PC-3 (cell line): ENCODE measurements around the gene JARID2. TPM values are rescaled to one million over a fixed set of nuclear protein-coding genes. Genes with fewer than 3 reads are reported as not detected.

Source experiments
- ATAC-seq: fragments of 200-7000 bp; cut with Tn5 transposase; 2 replicates; pipeline ENCODE4 v1.9.1; 2020; ENCODE audit warnings: mild to moderate bottlenecking, moderate library complexity
- BruUV-seq: library from RNA; stranded (reverse); fragments of 400-500 nt; replicated peaks from 2 replicates; lab custom pipeline; 2021; lab: Mats Ljungman, UMichigan
- CTCF ChIA-PET: fragments of 300-600 bp; sonication (Branson Sonifier 250); formaldehyde crosslinking; loops from one replicate; lab custom pipeline; 2022; ENCODE audit warnings: antibody characterized with exemption; lab: Charles Lee
- POLR2A ChIA-PET: fragments of 300-600 bp; sonication (Branson Sonifier 250); formaldehyde crosslinking; loops from one replicate; lab custom pipeline; 2022; ENCODE audit warnings: antibody characterized with exemption; ENCODE audit not compliant: unreplicated experiment; lab: Charles Lee
- DNase-seq: peaks from one replicate; pipeline ENCODE4 v3.0.0-alpha.2; 2015
- H2AFZ ChIP-seq: fragments of 300-600 bp; sonication (generic); 2 replicates; pipeline ENCODE4 v1.6.0; 2016; ENCODE audit warnings: antibody characterized with exemption, low read length
- H3F3A ChIP-seq: fragments of 300-600 bp; sonication (generic); one replicate; pipeline ENCODE4 v1.6.0; 2017; ENCODE audit warnings: antibody characterized with exemption, low read length, control low read depth, mild to moderate bottlenecking; ENCODE audit not compliant: unreplicated experiment
- H3K27ac ChIP-seq: fragments of 300-600 bp; sonication (generic); 2 replicates; pipeline ENCODE4 v1.5.1; 2016; ENCODE audit warnings: mild to moderate bottlenecking, low read length
- H3K27me3 ChIP-seq: fragments of 300-600 bp; sonication (generic); 2 replicates; pipeline ENCODE4 v1.6.1; 2016; ENCODE audit warnings: low read length, mixed read lengths
- H3K36me3 ChIP-seq: fragments of 300-600 bp; sonication (generic); 2 replicates; pipeline ENCODE4 v1.6.1; 2016; ENCODE audit warnings: low read depth, mixed run types, low read length, mixed read lengths
- H3K4me1 ChIP-seq: fragments of 300-600 bp; sonication (generic); 2 replicates; pipeline ENCODE4 v1.5.1; 2016; ENCODE audit warnings: low read length; ENCODE audit not compliant: insufficient read depth
- H3K4me2 ChIP-seq: fragments of 300-600 bp; sonication (generic); 2 replicates; pipeline ENCODE4 v1.6.0; 2016; ENCODE audit warnings: low read length
- H3K4me3 ChIP-seq: fragments of 300-600 bp; sonication (generic); 2 replicates; pipeline ENCODE4 v1.5.1; 2016; ENCODE audit warnings: mild to moderate bottlenecking, low read length, mixed read lengths
- H3K79me2 ChIP-seq: fragments of 300-600 bp; sonication (generic); 2 replicates; pipeline ENCODE4 v1.6.1; 2017; ENCODE audit warnings: low read length, mixed read lengths
- H3K9ac ChIP-seq: fragments of 300-600 bp; sonication (generic); 2 replicates; pipeline ENCODE4 v1.6.0; 2016; ENCODE audit warnings: mild to moderate bottlenecking, low read length
- H3K9me2 ChIP-seq: fragments of 300-600 bp; sonication (generic); replicated peaks from 2 replicates; pipeline ENCODE4 v1.6.1; 2016; ENCODE audit warnings: mixed run types, low read length, mixed read lengths
- H3K9me3 ChIP-seq: fragments of 300-600 bp; sonication (generic); 2 replicates; pipeline ENCODE4 v1.6.1; 2016; ENCODE audit warnings: low read length, mixed read lengths
- H4K20me1 ChIP-seq: fragments of 300-600 bp; sonication (generic); 2 replicates; pipeline ENCODE4 v1.6.1; 2016; ENCODE audit warnings: low read length, mixed read lengths
- CTCF ChIP-seq: fragments of 300-600 bp; sonication (generic); conservative IDR thresholded peaks from 2 replicates; pipeline ENCODE4 v1.5.1; 2017; ENCODE audit warnings: antibody characterized with exemption, low read depth, mild to moderate bottlenecking, low read length
- EZH2 ChIP-seq: fragments of 300-600 bp; sonication (generic); IDR thresholded peaks from one replicate; pipeline ENCODE4 v1.6.1; 2017; ENCODE audit warnings: antibody characterized with exemption, mild to moderate bottlenecking, low read length; ENCODE audit not compliant: unreplicated experiment
- EZH2phosphoT487 ChIP-seq: fragments of 300-600 bp; sonication (generic); IDR thresholded peaks from 2 replicates; pipeline ENCODE4 v1.6.1; 2018; ENCODE audit warnings: mild to moderate bottlenecking, antibody characterized with exemption, low read length, borderline replicate concordance
- intact Hi-C: fragments of 100-400 bp; cut with micrococcal nuclease; formaldehyde crosslinking; loops from 2 replicates; pipeline ENCODE4 v1.9.0; 2023
- total RNA-seq: library from RNA; depleted of rRNA; stranded (reverse); fragments of >200 nt; gene quantifications from 2 replicates; pipeline ENCODE4 v1.2.3, GENCODE V29; 2014

JARID2 gene
- total RNA-seq, 1 experiment from 2014 or later: 11.0 TPM

DNA sequence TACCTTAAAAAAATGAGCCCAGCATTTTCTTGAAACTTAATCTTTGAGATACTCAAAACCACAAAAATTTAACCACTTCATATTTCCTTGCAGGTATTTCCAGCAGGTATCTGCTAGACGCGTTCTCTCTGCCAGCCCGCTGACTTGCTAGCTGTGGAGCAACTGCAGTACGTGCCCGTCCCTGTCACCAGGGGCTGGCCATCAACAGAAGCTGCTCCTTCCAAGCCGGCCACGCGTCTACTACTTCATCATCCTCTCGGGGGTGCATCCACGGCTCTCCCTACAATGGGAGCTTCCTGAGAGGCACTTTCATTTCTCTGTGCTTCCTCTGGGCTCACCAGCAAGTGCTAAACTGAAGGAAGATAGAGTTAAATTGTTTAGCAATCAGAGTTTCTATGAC, 284.5 kb downstream of the JARID2 start:
- Histone ChIP-seq H4K20me1 (no peaks in the 10 kb centered on the region), H3K9me2 (no peaks in the 10 kb centered on the region), H3K9me3 (no peaks in the 10 kb centered on the region), H3K4me3 (no peak overlapping the region), H3K4me2 (no peak overlapping the region), H3K27me3 (no peaks in the 10 kb centered on the region), H3F3A (no peaks in the 10 kb centered on the region), H3K79me2 (no peaks in the 10 kb centered on the region), H3K9ac (no peak overlapping the region), H3K27ac (no peak overlapping the region), H2AFZ (no peak overlapping the region), H3K36me3 (no peaks in the 10 kb centered on the region; the same call in 1 of the 2 replicates), H3K4me1 (no peaks in the 10 kb centered on the region)
- no peak for DNase-seq
- no TSS peak for BruUV-seq
- POLR2A ChIA-PET: no interaction called here
- ATAC-seq: no peak
- TF ChIP-seq EZH2phosphoT487 (no peak), EZH2 (no peak), CTCF (no peak)
- CTCF ChIA-PET: no interaction called here
- intact Hi-C loops: no loop called here

DNA sequence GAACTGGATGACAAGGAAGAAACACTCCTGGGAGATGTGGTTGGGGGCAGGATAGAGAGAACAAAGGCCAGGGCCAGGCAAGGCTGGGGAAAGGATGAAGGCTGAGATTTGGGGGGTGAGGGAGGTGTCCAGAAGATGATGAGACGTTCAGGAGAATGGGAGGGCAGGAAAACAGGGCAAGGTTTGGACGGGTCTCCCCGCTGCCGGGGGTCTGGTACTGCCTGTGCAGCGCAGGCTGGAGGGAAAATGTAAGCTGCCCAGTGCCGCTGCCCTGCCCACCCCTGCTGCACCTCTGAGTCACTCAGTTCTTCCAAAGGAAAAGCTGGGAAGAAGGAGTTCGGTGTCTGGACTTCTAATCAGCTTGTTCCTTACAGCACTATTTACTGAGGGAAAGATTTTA, 286.1 kb downstream of the JARID2 start:
- H3K9me2 ChIP-seq: no peaks in the 10 kb centered on the region
- no peaks in the 10 kb centered on the region for H3F3A ChIP-seq
- no peak for ATAC-seq
- H3K4me3 ChIP-seq: no peak overlapping the region
- H3K4me1 ChIP-seq: no peaks in the 10 kb centered on the region
- no peaks in the 10 kb centered on the region for H3K9me3 ChIP-seq
- DNase-seq: no peak
- TF ChIP-seq EZH2 (no peak), CTCF (no peak), EZH2phosphoT487 (no peak)
- H3K27ac ChIP-seq: no peak overlapping the region
- no peaks in the 10 kb centered on the region for H4K20me1 ChIP-seq
- no peaks in the 10 kb centered on the region; the same call in 1 of the 2 replicates for H3K36me3 ChIP-seq
- CTCF ChIA-PET: no interaction called here
- POLR2A ChIA-PET: no interaction called here
- BruUV-seq: no TSS peak
- intact Hi-C loops: no loop called here
- no peak overlapping the region for H3K9ac ChIP-seq
- H3K4me2 ChIP-seq: no peak overlapping the region
- H3K79me2 ChIP-seq: no peaks in the 10 kb centered on the region
- H2AFZ ChIP-seq: no peak overlapping the region
- no peaks in the 10 kb centered on the region for H3K27me3 ChIP-seq

- BruUV-seq: no TSS peak
- Histone ChIP-seq H2AFZ (no peak overlapping the region), H3K79me2 (no peaks in the 10 kb centered on the region), H3K27ac (no peak overlapping the region), H3K4me1 (no peaks in the 10 kb centered on the region), H4K20me1 (no peaks in the 10 kb centered on the region), H3K4me2 (no peak overlapping the region), H3K9me2 (no peaks in the 10 kb centered on the region), H3K9ac (no peak overlapping the region), H3K27me3 (no peaks in the 10 kb centered on the region), H3K9me3 (no peaks in the 10 kb centered on the region), H3K36me3 (no peaks in the 10 kb centered on the region; the same call in 1 of the 2 replicates), H3F3A (no peaks in the 10 kb centered on the region), H3K4me3 (no peak overlapping the region)
- intact Hi-C loops: no loop called here
- no peak for TF ChIP-seq EZH2phosphoT487
- no peak for TF ChIP-seq CTCF
- no peak for TF ChIP-seq EZH2
- ATAC-seq (no peak), DNase-seq (no peak)
- POLR2A ChIA-PET: no interaction called here
- CTCF ChIA-PET: no interaction called here
These were observed 287.6 kb downstream of the JARID2 start for GRCh38 chr6:15533379-15534026.
